GM12878 (cell line): Measurements from ENCODE around the gene RPAP3. TPM values are rescaled to one million over a fixed set of nuclear protein-coding genes. Genes with fewer than 3 reads are reported as not detected.

Experiments used
- ZNF687 ChIP-seq: fragments of 450-650 bp; IDR thresholded peaks from 2 replicates; pipeline ENCODE4 v1.6.1; 2017; ENCODE audit warnings: mild to moderate bottlenecking, moderate library complexity
- polyA plus RNA-seq, 11 experiments: library from polyadenylated mRNA; depleted of rRNA in 4 of 11; unstranded in 6 of 11; stranded (reverse) in 5 of 11; fragments of >200 nt; fragmentation: Nextera tagmentation in 4 of 11; fragmentation: Illumina TruSeq in 1 of 11; extraction: Ambion mirVana in 4 of 11; extraction: Trizol in 1 of 11; gene quantifications; 1 replicate in 1 of 11; 2 replicates in 10 of 11; pipeline versions ENCODE4 v1.2.1 to v1.2.3, GENCODE V29; 2011 to 2016; ENCODE audit warnings: inconsistent platforms in 2 of 11, missing spikeins in 2 of 11, low read depth in 1 of 11
- total RNA-seq, 4 experiments: library from RNA; depleted of rRNA in 3 of 4; stranded (reverse); fragments of >200 nt in 3 of 4; fragmentation: Illumina TruSeq in 1 of 4; extraction: Trizol in 1 of 4; gene quantifications; 2 replicates each; pipeline versions ENCODE4 v1.2.1 to v1.2.3, GENCODE V29; 2013 to 2021

The RPAP3 gene
- total and polyA plus RNA-seq, 10 of the 15 experiments (the other 5 are each of a cell fraction or from before 2014, with no cell fraction given): 14.1 to 50.6 (median 28.4) TPM

- no peak for TF ChIP-seq ZNF687
Measured at GRCh38 chr12:47611906-47612305, 93.9 kb downstream of the RPAP3 start (continued).

Other genes starting within 250 kb of the RPAP3 start
- 0.17 TPM in 1 of 2 replicates, not detected in the other for gene ENDOU, start 19.5 kb upstream of the RPAP3 start, total RNA-seq (2014; rRNA removed)
- 0.09 TPM in 1 of 2 replicates, not detected in the other for gene ENDOU, start 19.5 kb upstream of the RPAP3 start, total RNA-seq (2014; rRNA removed; fragmentation: Illumina TruSeq; extraction: Trizol)
- 0.21 TPM in 1 of 2 replicates, not detected in the other for gene ENDOU, start 19.5 kb upstream of the RPAP3 start, total RNA-seq (2021)
- 0.03 TPM in 1 of 2 replicates, not detected in the other for gene ENDOU, start 19.5 kb upstream of the RPAP3 start, polyA plus RNA-seq (2011; rRNA removed)
- gene ENDOU, start 19.5 kb upstream of the RPAP3 start, polyA plus RNA-seq (2014; fragmentation: Illumina TruSeq; extraction: Trizol): 0.10 and 0.19 TPM in 2 replicates
- gene ENDOU, start 19.5 kb upstream of the RPAP3 start, polyA plus RNA-seq (2014; fragmentation: Nextera tagmentation; extraction: Ambion mirVana): under 1 TPM in 1 of 2 experiments, not detected in 1; 0.15 TPM
- gene ENDOU, start 19.5 kb upstream of the RPAP3 start, polyA plus RNA-seq (2014; rRNA removed): 0.08 and 0.11 TPM in 2 replicates
- not detected for gene ENDOU, start 19.5 kb upstream of the RPAP3 start, polyA plus RNA-seq (2016; fragmentation: Nextera tagmentation; extraction: Ambion mirVana)
- 0.27 and 0.28 TPM in 2 replicates for gene RAPGEF3, start 52.9 kb upstream of the RPAP3 start, total RNA-seq (2014; rRNA removed)
- 0.09 and 0.18 TPM in 2 replicates for gene RAPGEF3, start 52.9 kb upstream of the RPAP3 start, total RNA-seq (2014; rRNA removed; fragmentation: Illumina TruSeq; extraction: Trizol)
- 0.64 and 0.88 TPM in 2 replicates for gene RAPGEF3, start 52.9 kb upstream of the RPAP3 start, total RNA-seq (2021)
- 0.30 and 0.68 TPM in 2 replicates for gene RAPGEF3, start 52.9 kb upstream of the RPAP3 start, polyA plus RNA-seq (2011; rRNA removed)
- gene RAPGEF3, start 52.9 kb upstream of the RPAP3 start, polyA plus RNA-seq (2014; fragmentation: Illumina TruSeq; extraction: Trizol): 0.17 and 0.34 TPM in 2 replicates
- under 1 TPM in 1 of 2 experiments, not detected in 1; 0.02 TPM for gene RAPGEF3, start 52.9 kb upstream of the RPAP3 start, polyA plus RNA-seq (2014; fragmentation: Nextera tagmentation; extraction: Ambion mirVana)
- 0.63 and 0.92 TPM in 2 replicates for gene RAPGEF3, start 52.9 kb upstream of the RPAP3 start, polyA plus RNA-seq (2014; rRNA removed)
- gene RAPGEF3, start 52.9 kb upstream of the RPAP3 start, polyA plus RNA-seq (2016; fragmentation: Nextera tagmentation; extraction: Ambion mirVana): under 1 TPM in 1 of 2 experiments, not detected in 1; 0.27 TPM
- gene SLC48A1, start 67.2 kb upstream of the RPAP3 start, total RNA-seq (2014; rRNA removed): 1.7 and 2.4 TPM in 2 replicates
- gene SLC48A1, start 67.2 kb upstream of the RPAP3 start, total RNA-seq (2014; rRNA removed; fragmentation: Illumina TruSeq; extraction: Trizol): 1.1 and 1.2 TPM in 2 replicates
- gene SLC48A1, start 67.2 kb upstream of the RPAP3 start, total RNA-seq (2021): 2.4 and 3.8 TPM in 2 replicates
- 0.55 and 1.2 TPM in 2 replicates for gene SLC48A1, start 67.2 kb upstream of the RPAP3 start, polyA plus RNA-seq (2011; rRNA removed)
- gene SLC48A1, start 67.2 kb upstream of the RPAP3 start, polyA plus RNA-seq (2014; fragmentation: Illumina TruSeq; extraction: Trizol): 1.6 TPM in 2 replicates
- gene SLC48A1, start 67.2 kb upstream of the RPAP3 start, polyA plus RNA-seq (2014; fragmentation: Nextera tagmentation; extraction: Ambion mirVana): 1 to 10 TPM; 1.1 to 2.2 TPM
- gene SLC48A1, start 67.2 kb upstream of the RPAP3 start, polyA plus RNA-seq (2014; rRNA removed): 1.1 and 1.9 TPM in 2 replicates
- 1 to 10 TPM; 4.0 to 4.9 TPM for gene SLC48A1, start 67.2 kb upstream of the RPAP3 start, polyA plus RNA-seq (2016; fragmentation: Nextera tagmentation; extraction: Ambion mirVana)
- gene HDAC7, start 113.9 kb upstream of the RPAP3 start, total RNA-seq (2014; rRNA removed): 5.0 and 6.9 TPM in 2 replicates
- 3.1 and 3.9 TPM in 2 replicates for gene HDAC7, start 113.9 kb upstream of the RPAP3 start, total RNA-seq (2014; rRNA removed; fragmentation: Illumina TruSeq; extraction: Trizol)
- 12.6 and 18.3 TPM in 2 replicates for gene HDAC7, start 113.9 kb upstream of the RPAP3 start, total RNA-seq (2021)
- 5.1 and 5.6 TPM in 2 replicates for gene HDAC7, start 113.9 kb upstream of the RPAP3 start, polyA plus RNA-seq (2011; rRNA removed)
- gene HDAC7, start 113.9 kb upstream of the RPAP3 start, polyA plus RNA-seq (2014; fragmentation: Illumina TruSeq; extraction: Trizol): 2.5 and 6.3 TPM in 2 replicates
- 1 to 10 TPM in 1 of 2 experiments, under 1 TPM in 1; 0.47 to 1.3 TPM for gene HDAC7, start 113.9 kb upstream of the RPAP3 start, polyA plus RNA-seq (2014; fragmentation: Nextera tagmentation; extraction: Ambion mirVana)
- gene HDAC7, start 113.9 kb upstream of the RPAP3 start, polyA plus RNA-seq (2014; rRNA removed): 10.1 and 11.4 TPM in 2 replicates
- gene HDAC7, start 113.9 kb upstream of the RPAP3 start, polyA plus RNA-seq (2016; fragmentation: Nextera tagmentation; extraction: Ambion mirVana): 1 to 10 TPM; 5.1 to 6.2 TPM
- 2.0 and 2.9 TPM in 2 replicates for gene VDR, start 199.0 kb upstream of the RPAP3 start, total RNA-seq (2014; rRNA removed)
- 1.7 TPM in 2 replicates for gene VDR, start 199.0 kb upstream of the RPAP3 start, total RNA-seq (2014; rRNA removed; fragmentation: Illumina TruSeq; extraction: Trizol)
- gene VDR, start 199.0 kb upstream of the RPAP3 start, total RNA-seq (2021): 3.0 and 3.8 TPM in 2 replicates
- 3.0 and 7.9 TPM in 2 replicates for gene VDR, start 199.0 kb upstream of the RPAP3 start, polyA plus RNA-seq (2011; rRNA removed)
- 4.2 and 5.0 TPM in 2 replicates for gene VDR, start 199.0 kb upstream of the RPAP3 start, polyA plus RNA-seq (2014; fragmentation: Illumina TruSeq; extraction: Trizol)
- under 1 TPM; 0.27 to 0.75 TPM for gene VDR, start 199.0 kb upstream of the RPAP3 start, polyA plus RNA-seq (2014; fragmentation: Nextera tagmentation; extraction: Ambion mirVana)
- 2.9 and 3.1 TPM in 2 replicates for gene VDR, start 199.0 kb upstream of the RPAP3 start, polyA plus RNA-seq (2014; rRNA removed)
- gene VDR, start 199.0 kb upstream of the RPAP3 start, polyA plus RNA-seq (2016; fragmentation: Nextera tagmentation; extraction: Ambion mirVana): 1 to 10 TPM; 2.7 to 3.5 TPM